ENCODE measurements around the gene NECAB3. TPM values are rescaled to one million over a fixed set of nuclear protein-coding genes. Genes with fewer than 3 reads are reported as not detected.

The NECAB3 gene
- total RNA-seq, 1 donor = 10.8 TPM

DNA sequence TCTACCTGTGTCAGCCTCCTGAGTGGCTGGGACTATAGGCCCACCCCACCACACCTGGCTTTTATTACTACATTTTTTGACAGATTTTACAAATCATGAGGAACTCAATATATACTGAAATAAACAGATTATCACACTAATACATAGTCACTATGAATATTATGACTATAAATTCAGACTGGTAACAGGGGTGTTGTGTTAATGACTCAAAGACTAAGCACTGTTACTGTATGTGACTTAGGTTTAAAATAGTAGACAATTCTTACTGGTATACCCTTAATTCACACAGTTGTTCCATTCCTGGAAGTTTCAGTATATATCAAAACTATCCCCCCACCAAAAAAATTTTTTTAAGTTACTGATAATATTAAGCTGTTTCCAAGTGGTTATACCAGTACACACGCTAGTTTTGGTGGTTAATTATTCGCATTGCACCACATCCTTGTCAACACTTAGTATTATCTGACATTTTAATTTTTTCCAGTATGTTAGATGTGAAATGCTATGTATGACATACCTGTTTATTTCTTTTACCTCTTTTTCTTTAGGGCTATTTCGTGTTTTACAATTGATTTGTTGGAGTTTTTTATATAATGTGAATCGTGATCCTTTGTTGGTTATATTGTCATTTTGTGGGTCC lies 46.5 kb downstream of the NECAB3 start:
- DNase-seq (ENCODE audit: low read depth in 2 of 3, low spot score in 2 of 3) = no peak

DNA sequence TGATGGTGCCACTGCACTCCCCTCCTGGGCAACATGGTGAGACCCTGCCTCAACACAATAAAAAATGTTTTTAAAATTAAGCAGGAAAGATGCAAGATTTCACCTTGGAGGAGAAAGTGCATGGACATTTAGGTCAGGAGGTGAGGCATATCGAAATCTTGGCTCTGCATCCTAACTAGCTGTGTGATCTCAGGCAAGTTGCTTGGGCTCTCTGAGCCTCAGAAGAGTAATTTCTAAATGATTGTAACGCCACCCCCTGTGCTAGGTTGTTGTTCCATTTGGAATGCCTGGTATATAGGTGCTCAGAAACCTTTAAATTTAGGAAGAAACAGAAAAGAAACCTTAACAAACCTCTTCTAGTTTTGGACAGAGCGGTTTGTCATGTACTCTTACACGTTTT lies 48.0 kb downstream of the NECAB3 start:
- DNase-seq (ENCODE audit: low read depth in 2 of 3, low spot score in 2 of 3) = no peak

DNA sequence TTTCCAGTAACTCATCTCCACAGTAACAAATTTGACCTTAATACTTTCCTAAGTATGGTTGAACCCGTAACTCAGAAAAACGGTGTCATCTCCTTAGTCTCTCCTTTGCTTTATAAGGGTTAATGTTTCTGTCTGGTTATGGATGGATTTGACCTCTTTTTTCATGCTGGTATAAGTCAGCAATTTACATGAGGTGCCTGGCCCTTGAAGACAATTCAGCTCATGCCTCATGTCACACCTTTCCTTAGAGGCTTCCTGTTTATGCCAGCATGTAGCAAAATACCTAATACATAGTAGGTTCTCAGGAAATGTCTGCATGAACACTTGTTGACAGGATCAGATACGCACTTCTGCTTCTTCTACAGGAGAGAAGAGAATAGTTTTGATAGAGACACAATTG lies 49.8 kb downstream of the NECAB3 start:
- DNase-seq (ENCODE audit: low read depth in 2 of 3, low spot score in 2 of 3) = no peak

DNA sequence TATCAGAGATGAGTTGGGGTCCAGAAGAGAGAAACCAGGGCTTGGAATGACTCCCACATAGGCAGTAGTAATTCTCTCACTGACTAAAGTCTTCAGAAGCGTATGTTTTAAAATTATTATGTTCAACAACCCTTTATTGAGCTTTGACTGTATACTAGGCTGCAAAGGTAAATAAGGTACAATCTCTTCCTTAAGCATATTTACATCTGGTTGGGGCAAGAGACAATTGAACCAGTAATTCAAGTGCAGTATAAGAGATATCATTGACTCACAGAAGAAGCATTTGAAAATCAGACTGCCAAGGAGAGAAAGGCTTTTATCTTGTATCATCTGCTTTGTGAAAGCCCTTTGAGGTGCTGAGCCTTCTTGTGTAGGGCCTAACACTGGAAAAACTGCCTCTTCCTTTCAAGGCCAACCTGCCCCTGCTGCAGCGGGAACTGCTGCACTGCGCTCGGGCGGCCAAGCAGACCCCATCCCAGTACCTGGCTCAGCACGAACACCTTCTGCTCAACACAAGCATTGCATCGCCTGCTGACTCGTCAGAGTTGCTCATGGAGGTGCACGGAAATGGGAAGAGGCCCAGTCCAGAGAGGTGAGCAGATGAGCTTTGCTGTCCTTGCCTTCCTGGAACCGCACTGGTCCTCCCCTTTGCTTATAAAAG lies 51.4 kb downstream of the NECAB3 start:
- DNase-seq (ENCODE audit: low read depth in 2 of 3, low spot score in 2 of 3) = no peak

DNA sequence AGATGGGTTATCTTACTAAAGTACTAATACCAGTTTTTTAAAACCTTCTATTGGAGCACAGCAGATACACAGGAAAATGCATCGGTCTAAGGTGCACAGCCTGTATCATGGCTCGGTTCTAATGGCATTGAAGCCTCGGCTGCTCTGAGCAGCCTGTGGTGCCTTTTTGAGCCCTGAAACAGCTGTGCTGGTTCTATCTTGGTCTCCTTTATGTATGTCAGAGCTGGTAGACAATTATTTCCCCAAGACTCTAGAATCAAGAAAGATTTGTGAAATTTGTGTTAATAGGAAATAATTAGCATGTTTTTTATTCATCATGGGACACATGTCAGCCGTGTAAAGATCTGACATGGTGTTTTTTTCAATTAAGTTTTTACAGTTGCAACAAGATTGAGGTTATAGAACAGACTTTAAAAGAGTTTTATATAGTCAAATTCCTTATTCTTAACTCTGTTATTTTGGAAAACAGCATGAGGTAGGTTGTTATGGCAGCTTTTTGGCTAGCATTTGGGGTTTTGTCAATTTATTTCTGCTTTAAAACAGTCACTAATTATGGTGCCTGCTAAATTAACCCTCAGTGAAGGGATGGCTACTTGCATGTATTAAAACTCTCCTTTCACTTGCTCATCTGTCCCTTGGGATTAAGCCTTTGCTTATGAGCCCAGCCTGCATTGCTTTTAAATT lies 52.4 kb downstream of the NECAB3 start:
- DNase-seq (ENCODE audit: low read depth in 2 of 3, low spot score in 2 of 3) = no peak

DNA sequence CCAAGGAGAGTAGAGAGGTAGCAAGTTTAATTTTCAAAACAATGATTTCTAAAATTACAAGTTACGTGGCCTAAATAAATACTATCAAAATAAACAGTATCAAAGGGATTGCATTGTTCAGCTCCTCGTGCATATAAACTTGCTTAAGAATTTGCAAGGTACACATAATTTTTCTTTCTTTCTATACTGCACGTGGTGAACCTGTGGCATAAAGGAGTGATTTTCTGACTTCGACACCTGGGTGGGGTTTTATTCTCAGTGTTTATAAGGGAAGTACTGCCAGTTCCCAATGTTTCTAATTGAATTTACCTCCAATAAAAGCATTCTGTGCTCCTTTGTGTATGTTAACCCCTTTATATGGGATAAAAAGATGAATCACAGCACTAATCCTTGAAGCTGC lies 62.2 kb downstream of the NECAB3 start:
- no peak for DNase-seq (ENCODE audit: low read depth in 2 of 3, low spot score in 2 of 3)

DNA sequence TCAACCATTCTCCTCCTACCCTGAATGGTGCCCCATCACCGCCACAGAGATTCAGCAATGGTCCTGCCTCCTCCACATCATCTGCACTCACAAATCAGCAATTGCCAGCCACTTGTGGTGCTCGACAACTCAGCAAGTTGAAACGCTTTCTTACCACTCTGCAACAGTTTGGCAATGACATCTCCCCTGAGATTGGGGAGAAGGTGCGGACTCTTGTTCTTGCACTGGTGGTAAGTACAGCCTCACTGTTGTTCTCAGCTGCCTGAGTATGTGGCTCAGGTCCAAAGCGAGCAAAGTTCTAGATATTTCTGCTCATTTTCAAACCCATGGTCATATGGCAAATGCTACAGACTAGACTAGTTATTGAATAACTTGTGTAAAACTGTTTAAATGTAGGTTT lies 63.1 kb downstream of the NECAB3 start:
- no peak for DNase-seq (ENCODE audit: low read depth in 2 of 3, low spot score in 2 of 3)

DNA sequence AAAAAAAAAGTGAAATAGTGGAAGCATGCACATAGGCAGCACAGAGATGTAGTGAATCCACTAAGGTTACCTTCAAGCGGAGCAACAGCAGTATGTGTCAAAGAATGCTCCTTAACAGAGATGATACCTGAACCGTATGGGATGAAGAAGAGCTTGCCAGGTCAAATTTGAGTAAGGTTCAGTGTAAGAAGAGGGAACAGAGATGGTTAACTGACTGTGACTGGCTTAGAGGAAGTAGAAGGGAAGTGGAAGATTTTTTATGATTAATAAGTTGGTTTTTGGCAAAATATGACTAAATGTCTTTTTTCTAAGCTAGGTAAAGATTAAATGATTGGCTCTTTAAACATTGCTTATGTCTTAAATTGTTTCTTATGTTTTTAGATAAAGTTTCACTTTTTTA lies 64.7 kb downstream of the NECAB3 start:
- DNase-seq (ENCODE audit: low read depth in 2 of 3, low spot score in 2 of 3) = no peak

Other genes starting within 250 kb of the NECAB3 start
- 3.0 TPM for gene SNTA1, start 230.7 kb downstream of the NECAB3 start, total RNA-seq
- 15.1 TPM for gene CBFA2T2, start 184.3 kb downstream of the NECAB3 start, total RNA-seq
- gene C20orf144, start 12.1 kb downstream of the NECAB3 start, total RNA-seq = 0.27 TPM
- 6.2 TPM for gene ACTL10, start 7.5 kb downstream of the NECAB3 start, total RNA-seq
- gene E2F1, start 12.0 kb upstream of the NECAB3 start, total RNA-seq = 13.5 TPM
- gene PXMP4, start 45.9 kb upstream of the NECAB3 start, total RNA-seq = 6.7 TPM
- gene ZNF341, start 57.6 kb upstream of the NECAB3 start, total RNA-seq = 4.6 TPM
- gene CHMP4B, start 136.9 kb upstream of the NECAB3 start, total RNA-seq = 18.3 TPM

All from hematopoietic multipotent progenitor cell (in vitro differentiated cells).